Measurements from ENCODE around the gene PSMB9.
A peak's percentile ranks its signal among the peaks of the same experiment; 100 is the strongest.

The PSMB9 gene

DNA sequence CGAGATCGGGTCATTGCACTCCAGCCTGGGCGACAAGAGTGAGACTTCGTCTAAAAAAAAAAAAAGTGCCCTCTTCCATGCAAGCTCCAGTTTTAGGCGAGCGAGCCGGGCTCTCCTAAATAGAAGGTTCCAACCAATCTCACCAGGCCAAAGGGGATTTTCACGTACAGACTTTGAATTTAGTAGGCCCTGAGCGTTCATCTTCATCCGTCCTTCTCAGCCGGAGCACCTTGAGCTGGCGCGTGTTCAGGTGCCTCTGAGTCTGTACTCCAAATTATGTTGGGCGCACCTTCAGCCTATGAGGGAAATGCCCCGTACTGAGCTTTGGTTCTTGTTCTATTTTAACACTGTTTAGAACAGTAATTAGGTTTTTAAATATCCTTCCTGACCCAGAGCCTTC lies 14.6 kb upstream of the PSMB9 start:
- no peak for DNase-seq (ENCODE audit: extremely low read depth in 1 of 2, low read depth in 1 of 2)

DNA sequence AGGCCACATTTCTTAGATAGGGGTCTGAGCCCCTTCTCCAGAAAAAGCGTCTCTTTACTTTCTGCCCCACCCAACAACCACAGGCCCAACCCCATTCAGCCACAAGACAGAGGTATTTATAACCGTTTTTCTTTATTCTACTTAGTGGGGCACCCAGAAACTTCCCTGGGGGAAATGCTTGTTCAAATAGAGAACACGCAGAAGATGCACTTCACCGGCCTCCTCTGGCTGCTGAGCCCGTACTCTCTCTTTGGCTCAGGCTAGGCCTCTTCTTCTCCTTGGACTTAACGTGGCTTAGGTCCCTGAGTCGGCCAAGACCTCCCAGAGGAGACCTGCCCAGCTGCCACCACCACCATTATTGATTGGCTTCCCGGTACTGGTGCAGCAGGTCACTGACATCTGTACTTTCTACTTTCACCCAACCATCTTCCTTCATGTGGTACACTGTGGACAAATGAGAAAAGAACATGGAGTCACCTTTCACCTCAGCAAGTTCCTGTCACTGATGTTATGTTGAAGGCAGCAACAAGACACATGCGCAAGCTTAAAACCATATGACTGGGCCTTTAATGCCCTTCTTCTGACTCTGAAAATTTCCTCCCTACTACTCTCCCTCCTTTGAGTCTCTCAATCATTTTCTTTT lies 13.3 kb upstream of the PSMB9 start:
- DNase-seq (ENCODE audit: extremely low read depth in 1 of 2, low read depth in 1 of 2): no peak

DNA sequence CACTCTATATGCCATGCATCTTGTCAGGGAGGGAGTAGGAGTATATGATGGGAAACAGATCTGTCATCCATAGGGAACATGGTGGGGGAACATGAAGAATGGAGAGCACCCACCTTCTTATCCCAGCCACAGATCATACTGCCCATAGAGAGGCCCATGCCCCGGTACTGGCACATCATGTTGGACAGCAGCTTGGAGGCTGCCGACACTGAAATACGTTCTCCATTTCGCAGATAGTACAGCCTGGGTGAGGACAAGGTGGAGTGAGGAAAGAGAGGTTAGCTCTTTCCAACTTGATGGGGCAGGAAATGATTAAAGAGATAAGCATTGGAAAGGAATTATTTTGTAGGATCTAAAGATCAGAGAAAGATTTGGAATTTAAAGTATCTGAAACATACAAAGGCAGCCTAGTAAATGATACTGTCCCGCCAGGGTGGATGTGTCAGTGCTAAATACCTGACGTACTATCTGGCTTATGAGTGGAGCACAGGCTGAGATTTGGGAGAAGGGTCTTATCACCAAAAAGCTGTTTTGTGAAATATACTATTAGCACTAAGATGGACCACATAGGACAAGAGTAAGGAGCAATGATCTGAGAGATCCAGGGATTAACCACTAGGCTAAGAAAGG lies 11.9 kb upstream of the PSMB9 start:
- no peak for DNase-seq (ENCODE audit: extremely low read depth in 1 of 2, low read depth in 1 of 2)

DNA sequence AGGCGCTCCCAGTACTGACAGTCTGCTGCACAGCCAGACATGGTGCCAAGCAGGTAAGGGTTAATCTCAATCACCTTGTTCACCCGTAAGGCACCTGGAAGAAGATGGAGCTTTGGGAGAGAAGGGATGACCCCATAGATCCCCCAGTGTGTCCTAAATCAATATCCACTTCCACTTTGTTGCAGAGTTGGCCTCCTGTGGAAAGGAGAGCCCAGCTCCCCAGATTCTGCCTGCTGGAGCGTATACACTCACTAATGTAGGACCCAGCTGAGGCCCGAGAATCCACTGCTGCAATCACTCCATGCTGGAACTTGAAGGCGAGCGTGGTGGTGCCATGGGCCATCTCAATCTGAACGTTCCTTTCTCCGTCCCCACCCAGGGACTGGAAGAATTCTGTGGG lies 11.3 kb upstream of the PSMB9 start:
- DNase-seq (ENCODE audit: extremely low read depth in 1 of 2, low read depth in 1 of 2): no peak

DNA sequence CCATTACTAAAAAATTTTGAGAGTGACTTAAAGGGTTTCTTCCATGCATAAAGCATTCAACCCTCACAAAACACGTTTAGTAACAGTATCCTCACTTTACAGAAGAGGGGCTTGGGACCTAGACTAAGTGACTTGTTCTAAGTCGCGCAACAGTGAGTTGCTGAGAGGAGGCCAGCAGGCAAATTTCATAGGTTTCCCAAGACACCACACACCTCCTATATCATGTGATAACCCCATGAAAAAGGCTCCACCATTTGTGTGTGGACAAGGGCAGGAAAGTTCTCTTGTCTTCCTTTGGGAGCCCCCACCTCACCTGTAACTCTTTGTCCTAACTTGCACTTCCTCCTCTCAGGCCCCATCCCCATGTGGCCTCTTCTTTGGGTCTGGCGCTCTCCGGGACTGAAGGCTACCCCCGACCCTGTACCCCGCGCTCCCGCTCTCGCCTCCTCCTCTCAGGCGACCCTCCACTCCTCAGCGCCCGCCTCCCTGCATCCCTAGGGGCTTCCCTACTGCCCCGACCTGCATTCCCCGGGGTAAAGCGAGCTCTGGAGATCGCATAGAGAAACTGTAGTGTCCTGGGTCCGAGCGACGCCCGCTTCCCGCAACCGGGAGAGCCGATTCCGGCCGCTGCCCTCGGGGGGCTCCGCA lies 10.5 kb upstream of the PSMB9 start:
- no peak for DNase-seq (ENCODE audit: extremely low read depth in 1 of 2, low read depth in 1 of 2)

DNA sequence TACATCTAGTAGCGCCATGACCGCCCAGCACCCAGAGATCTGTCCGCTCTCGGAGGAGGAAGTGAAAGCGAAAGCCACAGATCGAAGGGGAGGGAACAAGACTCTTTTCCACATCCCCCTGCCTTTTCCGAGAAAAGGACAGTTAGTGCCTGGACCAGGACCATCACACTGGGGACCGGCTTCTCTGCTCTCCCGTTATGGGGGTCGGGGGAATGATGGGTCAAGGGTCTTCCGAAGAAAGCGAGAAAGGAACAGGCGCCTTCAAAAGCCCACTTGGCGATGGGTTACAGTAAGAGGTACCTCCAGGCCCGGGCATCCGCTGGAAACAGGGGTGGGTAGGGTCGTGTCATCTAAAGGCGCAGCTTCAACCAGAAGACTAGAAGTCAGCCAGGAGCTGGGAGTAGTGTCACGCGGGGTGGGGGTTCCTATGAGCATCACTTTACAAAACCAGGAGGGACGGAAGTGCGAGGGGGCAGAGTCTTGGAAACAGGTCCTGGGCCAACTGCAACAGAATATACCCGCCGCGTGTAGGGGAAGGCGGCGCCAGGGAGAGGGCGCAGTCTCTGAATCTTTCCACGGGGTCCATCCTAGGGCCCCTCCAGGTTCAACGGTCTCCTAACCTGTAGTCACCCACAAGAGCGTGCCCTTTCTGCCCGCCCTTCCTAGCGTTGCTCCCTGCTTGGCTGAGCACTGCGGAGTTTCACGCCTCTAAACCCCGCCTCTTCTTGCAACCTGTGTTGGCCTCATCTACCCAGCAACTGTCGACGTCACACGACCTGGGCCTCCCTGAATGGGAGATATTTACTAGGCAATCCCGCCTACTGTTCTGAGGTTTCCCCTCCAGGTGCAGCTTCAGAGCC lies 9.8 kb upstream of the PSMB9 start, which contains the start of gene PSMB8:
PSMB8 (minus strand) TSS at position 69 of the 860 bp plus-strand sequence; CDS start at position 18, 51 bp downstream.
- peak; percentile 97 for DNase-seq (ENCODE audit: extremely low read depth in 1 of 2, low read depth in 1 of 2)

DNA sequence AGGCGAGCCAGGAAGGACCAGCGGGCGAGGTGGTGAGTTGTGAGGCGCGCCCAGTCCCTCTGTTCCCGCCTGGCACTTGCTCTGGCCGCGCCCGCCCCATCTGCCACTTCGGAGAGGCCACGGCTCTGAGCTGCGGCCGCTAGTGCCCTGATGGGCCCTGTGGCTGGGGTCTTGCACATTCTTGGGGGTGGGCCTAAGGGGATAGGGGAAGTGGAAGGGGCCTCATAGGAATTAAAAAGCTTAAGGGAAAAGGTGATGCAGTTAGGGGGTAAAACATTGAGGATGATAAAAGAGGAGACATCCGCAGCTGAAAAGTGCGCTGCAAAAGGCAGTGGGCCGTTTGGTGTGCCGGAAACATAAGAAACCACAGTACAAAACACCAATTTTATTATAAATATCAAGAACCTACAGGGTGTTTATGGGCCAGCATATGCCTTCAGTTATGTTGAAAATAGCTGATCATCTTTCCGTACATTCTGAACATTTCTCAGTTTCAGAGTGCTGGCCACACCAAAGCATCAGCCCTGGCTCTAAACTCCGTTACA lies 9.1 kb upstream of the PSMB9 start:
- DNase-seq (ENCODE audit: extremely low read depth in 1 of 2, low read depth in 1 of 2): no peak

DNA sequence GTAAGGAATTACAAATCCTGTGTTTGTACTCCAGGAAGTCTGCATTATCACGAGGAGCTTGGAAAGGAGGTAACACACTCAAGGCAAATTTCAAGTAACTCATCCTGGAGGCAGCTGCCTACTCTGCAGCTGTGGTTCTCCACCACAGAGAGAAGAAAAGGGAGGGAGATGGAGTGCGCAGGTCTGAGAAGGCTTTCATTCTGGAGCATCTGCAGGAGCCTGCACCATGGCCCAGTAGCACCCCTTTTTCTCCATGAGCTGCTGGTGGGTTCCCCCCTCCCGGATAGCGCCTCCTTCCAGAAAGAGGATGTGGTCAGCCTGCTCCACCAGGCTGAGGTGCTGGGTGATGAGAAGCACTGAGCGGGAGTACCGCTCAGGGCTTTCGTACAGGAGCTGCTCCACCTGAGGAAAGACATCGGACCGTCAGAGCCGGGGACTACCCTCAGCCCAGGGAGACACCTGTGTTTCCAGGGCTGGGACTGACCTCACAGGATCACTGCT lies 8.6 kb upstream of the PSMB9 start:
- no peak for DNase-seq (ENCODE audit: extremely low read depth in 1 of 2, low read depth in 1 of 2)

DNA sequence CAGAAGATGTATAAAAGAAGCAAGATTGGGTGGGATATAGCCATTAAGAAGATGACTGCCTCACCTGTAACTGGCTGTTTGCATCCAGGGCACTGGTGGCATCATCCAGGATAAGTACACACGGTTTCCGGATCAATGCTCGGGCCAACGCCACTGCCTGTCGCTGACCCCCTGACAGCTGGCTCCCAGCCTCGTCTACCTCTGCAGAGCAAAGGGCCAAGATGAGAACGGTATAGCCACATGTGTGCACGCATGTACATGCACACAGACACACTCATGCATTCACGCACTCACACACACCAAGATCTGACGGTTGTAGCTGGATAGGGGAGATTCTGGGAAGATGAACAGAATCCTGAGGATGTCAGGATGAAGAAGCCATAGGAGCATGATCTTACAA lies 7.0 kb upstream of the PSMB9 start:
- DNase-seq (ENCODE audit: extremely low read depth in 1 of 2, low read depth in 1 of 2): no peak

DNA sequence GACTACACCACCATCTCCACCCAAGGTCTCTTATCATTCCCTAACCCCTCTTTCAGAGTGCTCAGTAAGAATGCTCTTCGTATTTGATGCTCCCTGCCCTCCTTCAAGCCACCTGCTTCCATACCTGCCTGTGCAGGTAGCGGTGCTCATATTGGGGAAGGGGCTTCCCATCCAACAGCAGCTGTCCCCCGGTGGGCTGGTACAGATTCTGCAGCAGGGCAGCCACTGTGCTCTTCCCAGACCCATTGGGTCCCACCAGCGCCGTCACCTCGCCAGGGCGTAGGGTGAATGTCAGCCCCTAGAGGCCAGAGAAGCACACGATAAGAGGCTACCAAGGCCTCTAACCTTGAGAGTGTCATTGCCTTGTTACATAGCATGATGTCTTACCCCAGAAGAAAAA lies 6.2 kb upstream of the PSMB9 start:
- DNase-seq (ENCODE audit: extremely low read depth in 1 of 2, low read depth in 1 of 2): no peak

DNA sequence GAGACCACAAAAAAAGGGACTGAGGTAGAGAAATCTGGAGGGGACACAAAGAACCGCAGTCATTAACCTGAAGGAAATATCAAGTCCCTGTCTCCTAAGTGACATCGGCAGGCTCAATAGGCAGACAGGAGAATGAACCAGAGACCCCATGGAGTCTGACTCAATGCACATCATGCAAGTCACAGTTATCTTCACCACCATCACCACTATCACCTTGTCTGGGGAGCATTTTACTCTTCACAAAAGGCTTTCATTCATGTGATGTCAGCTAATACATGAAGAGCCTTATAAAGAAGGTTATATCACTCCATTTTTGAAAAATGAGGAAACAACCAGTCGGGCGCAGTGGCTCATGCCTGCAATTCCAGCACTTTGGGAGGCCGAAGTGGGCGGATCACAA lies 4.9 kb upstream of the PSMB9 start:
- no peak for DNase-seq (ENCODE audit: extremely low read depth in 1 of 2, low read depth in 1 of 2)

DNA sequence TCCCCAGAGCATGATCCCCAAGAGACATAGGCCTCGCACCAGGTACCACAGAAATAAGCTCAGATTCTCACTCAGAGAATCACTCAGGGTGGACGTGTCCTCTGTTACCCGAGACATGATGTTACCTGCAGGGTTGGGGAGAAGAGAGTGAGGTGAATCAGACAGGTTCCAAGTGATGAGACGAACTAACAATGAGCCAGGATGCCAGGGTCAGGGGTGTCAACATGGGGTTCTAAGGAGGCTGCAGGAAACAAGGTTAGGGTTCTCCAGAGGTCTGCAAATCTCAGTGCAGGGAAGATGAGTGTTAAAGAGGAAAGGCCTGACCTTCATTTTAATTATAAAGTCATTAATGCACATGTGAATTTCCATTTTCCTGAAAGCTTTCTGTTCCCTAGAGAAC lies 3.0 kb upstream of the PSMB9 start:
- no peak for DNase-seq (ENCODE audit: extremely low read depth in 1 of 2, low read depth in 1 of 2)

DNA sequence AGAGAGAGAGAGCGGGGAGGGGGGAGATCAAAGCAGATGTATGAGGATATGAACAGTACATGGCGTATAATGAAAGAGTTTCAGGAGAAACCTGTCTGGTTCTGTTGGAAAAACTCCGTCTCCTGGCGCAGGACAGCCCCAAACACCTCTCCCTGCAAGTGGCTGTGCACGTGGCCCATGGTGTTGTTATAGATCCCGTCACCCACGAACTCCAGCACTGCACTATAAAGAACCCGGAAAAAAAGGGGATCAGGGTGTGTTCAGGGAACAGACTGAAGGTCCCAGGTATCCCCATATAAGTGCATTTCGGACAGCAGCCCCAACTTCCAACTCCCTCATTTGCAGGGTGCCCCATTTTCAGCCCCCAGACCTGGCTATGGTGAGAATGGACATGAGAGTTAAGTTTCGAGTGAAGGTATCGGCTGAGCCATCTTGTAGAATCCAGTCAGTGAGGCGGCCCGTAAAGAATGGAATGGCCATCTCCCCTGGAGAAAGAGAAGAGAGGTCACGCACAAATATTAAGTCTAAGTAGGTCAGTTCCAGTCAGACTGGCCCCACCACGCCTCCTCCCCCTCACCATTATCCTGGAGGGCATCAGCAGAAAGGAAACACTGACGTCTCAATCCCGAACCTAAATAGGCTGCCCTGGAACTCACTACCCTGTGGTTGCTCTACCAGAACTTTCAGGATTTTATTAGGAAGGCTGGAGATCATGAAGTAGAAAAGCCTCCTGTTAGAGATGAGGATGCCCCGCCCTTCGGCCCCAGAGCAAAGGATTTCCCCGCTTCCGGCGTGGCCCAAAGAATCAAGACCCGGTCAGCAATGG lies 1.8 kb upstream of the PSMB9 start:
- DNase-seq (ENCODE audit: extremely low read depth in 1 of 2, low read depth in 1 of 2): no peak

DNA sequence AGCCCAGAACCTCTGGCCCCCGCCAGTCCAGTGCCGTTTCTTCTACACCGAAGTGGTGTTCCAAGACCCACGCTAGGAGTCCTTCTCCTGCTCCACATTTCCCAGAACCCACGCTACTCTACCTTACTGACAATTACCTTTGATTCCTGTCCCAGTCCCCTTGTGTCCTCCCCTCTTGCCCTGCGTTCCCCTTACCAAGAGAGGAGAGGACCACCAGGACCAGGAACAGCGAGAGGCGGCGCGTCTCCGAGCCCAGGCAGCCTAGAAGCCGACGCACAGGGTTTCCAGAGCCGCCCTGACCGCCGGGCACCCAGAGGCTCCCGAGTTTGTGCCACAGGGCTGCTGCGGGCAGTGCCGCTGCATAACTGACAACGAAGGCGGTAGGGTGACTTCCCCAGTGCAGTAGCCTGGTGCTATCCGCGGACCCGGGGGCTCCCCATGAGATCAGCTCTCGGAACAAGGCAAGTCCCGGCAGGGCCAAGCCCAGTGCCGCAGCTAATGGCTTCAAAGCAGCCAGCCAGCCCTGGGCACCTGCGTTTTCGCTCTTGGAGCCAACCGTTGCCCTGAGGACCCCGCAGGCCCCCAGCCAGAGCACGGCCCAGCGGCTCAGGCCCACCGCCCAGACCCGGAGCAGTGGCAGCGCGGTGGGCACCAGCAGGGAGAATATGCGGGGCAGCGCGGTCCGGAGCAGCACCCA lies 1.0 kb upstream of the PSMB9 start:
- no peak for DNase-seq (ENCODE audit: extremely low read depth in 1 of 2, low read depth in 1 of 2)

DNA sequence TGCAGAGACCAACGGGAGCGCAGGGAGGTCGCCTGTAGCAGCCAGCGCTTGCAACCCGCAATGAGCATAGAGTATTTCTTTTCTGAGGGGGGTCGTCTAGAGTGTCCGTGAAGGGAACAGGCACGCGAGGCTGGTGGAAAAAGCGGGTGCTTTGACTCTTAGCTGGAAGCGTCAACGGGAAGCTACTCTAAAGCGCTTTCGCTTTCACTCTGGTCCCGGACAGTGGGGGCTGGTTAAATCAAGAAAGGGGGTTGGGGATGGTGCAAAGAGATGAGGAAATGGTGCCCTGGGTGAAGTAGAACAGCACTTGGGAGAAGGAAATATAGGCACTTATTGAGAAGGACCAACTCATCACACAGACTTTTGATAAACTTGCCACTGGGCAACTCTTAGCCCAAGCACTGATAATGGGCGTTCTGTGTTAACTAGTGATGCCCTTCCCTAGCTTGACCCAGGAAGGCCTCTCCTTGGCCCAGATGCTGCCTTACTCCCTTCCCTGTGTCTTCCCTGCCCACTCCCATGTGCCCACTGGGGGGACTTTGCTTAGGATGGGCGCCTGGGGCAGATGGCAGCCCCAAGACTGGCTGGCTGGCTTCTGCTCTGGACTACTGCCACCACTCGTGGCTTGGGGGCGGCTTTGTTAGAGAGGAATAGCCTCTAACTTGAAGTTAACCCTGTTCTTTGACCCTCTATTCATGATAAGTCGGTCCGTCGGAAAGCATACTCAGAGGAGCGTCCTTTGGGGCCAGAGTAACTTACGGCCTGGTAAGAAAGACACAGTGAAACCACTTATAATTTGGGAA lies 585 bp downstream of the PSMB9 start:
- peak in 1 of 2 donors; percentile 34 for DNase-seq (ENCODE audit: extremely low read depth in 1 of 2, low read depth in 1 of 2)

DNA sequence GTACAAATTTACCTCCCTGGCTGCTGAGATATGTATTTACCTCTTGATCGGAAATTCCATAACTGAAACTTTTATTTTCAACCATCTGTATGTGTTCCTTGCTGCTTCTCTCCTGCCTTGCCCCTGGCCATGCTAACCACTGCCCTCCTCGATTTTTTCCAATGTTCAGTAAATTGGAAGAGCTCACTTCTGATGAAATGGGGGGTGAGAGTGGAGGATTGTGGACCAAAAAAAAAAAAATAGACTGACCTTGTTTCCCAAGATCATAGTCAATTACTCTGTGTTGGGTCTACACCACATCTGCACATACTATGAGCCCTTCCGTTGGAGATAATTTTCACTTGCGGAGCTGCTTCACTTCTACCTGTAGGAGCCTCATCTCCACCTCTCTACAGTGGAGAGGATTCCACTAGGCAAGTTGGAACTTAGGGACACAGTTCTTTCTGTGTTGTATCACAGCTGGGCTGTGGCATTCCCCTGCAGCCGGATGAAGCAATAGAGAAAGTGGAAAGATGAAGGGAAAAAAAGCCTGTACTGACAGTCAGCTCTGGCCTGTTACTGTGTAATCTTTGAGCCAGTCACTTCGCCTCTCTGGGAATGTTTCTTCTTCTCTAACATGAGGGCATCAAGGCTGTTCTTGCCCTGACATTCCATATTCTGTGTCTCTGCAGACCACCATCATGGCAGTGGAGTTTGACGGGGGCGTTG lies 1.6 kb downstream of the PSMB9 start:
- no peak for DNase-seq (ENCODE audit: extremely low read depth in 1 of 2, low read depth in 1 of 2)

DNA sequence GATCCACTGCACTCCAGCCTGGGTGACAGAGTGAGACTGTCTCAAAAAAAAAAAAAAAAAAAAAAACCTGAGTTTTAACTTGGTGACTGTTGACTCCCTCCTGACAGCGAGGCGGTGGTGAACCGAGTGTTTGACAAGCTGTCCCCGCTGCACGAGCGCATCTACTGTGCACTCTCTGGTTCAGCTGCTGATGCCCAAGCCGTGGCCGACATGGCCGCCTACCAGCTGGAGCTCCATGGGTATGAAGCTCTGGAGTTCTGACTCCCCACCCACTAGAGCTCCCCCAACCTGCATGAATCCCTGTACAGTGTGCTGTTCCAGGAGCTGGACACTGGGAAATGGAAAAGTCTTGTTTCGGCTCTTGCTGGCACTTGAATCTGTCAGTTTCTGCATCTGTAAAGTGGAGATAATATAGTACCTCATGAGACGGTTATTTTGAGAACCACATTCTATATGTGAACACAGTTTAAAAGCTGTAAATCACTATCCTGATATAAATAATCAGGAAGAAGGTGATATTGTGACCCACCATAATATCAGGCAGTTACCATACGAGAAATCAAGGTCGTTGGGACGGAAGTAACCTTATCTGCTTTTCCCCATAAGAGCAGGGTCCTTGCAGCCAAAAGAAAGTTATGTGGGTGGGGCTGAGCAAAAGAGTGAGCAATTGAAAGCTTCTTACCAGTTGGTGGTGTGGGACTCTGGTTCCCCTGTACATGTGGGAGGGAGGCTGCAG lies 3.3 kb downstream of the PSMB9 start:
- no peak for DNase-seq (ENCODE audit: extremely low read depth in 1 of 2, low read depth in 1 of 2)
